PC-3 (cell line): ENCODE measurements around the gene VASN.

Experiments
- CTCF ChIP-seq: fragments of 300-600 bp; sonication (generic); conservative IDR thresholded peaks from 2 replicates; pipeline ENCODE4 v1.5.1; 2017; ENCODE audit warnings: antibody characterized with exemption, low read depth, mild to moderate bottlenecking, low read length
- EZH2 ChIP-seq: fragments of 300-600 bp; sonication (generic); IDR thresholded peaks from one replicate; pipeline ENCODE4 v1.6.1; 2017; ENCODE audit warnings: antibody characterized with exemption, mild to moderate bottlenecking, low read length; ENCODE audit not compliant: unreplicated experiment

GRCh38 chr16:4382795-4383357 lies 11.2 kb downstream of the VASN start:
- no peak for TF ChIP-seq CTCF
- no peak for TF ChIP-seq EZH2
